NCI-H2107 treated with DMSO at 0.1 percent for 48 hours (cell line): ENCODE measurements around the gene MLPH.

Source experiments
- DNase-seq: peaks from one replicate; lab custom pipeline; 2025; ENCODE audit not compliant: unreplicated experiment; lab: John Stamatoyannopoulos, UW

MLPH gene

GRCh38 chr2:237486819-237487448, at the start of gene MLPH:
TSS of gene MLPH (plus strand) at chr2:237487251. CDS start at chr2:237493427, 6,176 bp downstream.
- DNase-seq, result no peak

- no peak for DNase-seq
These were observed 49.5 kb upstream of the MLPH start for GRCh38 chr2:237437566-237437965.

GRCh38 chr2:237438080-237438940, 48.7 kb upstream of the MLPH start:
- DNase-seq, result peak; percentile 1

- no peak for DNase-seq
These were observed 46.2 kb upstream of the MLPH start for GRCh38 chr2:237440819-237441281.

- no peak for DNase-seq
These were observed 45.3 kb upstream of the MLPH start for GRCh38 chr2:237441605-237442274.

- DNase-seq, result no peak
These were observed 43.0 kb upstream of the MLPH start for GRCh38 chr2:237444071-237444470.

GRCh38 chr2:237445611-237446337, 41.3 kb upstream of the MLPH start:
- no peak for DNase-seq

GRCh38 chr2:237446338-237446665, 40.7 kb upstream of the MLPH start:
- DNase-seq, result no peak

- DNase-seq, result no peak
These were observed 39.6 kb upstream of the MLPH start for GRCh38 chr2:237447496-237447895.

GRCh38 chr2:237448171-237448570, 38.9 kb upstream of the MLPH start:
- no peak for DNase-seq

- no peak for DNase-seq
These were observed 38.4 kb upstream of the MLPH start for GRCh38 chr2:237448626-237449025.

GRCh38 chr2:237449193-237449881, 37.7 kb upstream of the MLPH start:
- DNase-seq, result no peak

GRCh38 chr2:237450108-237450507, 36.9 kb upstream of the MLPH start:
- no peak for DNase-seq

- DNase-seq, result no peak
These were observed 36.5 kb upstream of the MLPH start for GRCh38 chr2:237450583-237450982.

GRCh38 chr2:237451643-237452469, 35.2 kb upstream of the MLPH start:
- no peak for DNase-seq

- no peak for DNase-seq
These were observed 34.2 kb upstream of the MLPH start for GRCh38 chr2:237452861-237453260.

- no peak for DNase-seq
These were observed 33.4 kb upstream of the MLPH start for GRCh38 chr2:237453671-237454070.

GRCh38 chr2:237455764-237456163, 31.3 kb upstream of the MLPH start:
- no peak for DNase-seq

- no peak for DNase-seq
These were observed 30.7 kb upstream of the MLPH start for GRCh38 chr2:237456200-237456843.
